SK-N-SH (cell line): ENCODE measurements around the gene RBMS1. TPM values are rescaled to one million over a fixed set of nuclear protein-coding genes. Genes with fewer than 3 reads are reported as not detected.
A peak's percentile ranks its signal among the peaks of the same experiment; 100 is the strongest.

Experiments
- CTCF ChIA-PET: fragments of 300-600, 350-600 bp; formaldehyde crosslinking; extraction: SDS; loops from one replicate; lab custom pipeline; 2021; lab: Yijun Ruan, JAX
- POLR2A ChIA-PET: fragments of 350-600 bp; sonication (Branson Sonifier 250); formaldehyde crosslinking; extraction: SDS; loops from one replicate; lab custom pipeline; 2020; ENCODE audit warnings: antibody characterized with exemption, inconsistent platforms; lab: Yijun Ruan, JAX
- DNase-seq: peaks from one replicate; pipeline ENCODE4 v3.0.0; 2012
- H2AFZ ChIP-seq: fragments of 200-600 bp; sonication (generic); 2 replicates; pipeline ENCODE4 v1.8.1; 2016; ENCODE audit warnings: antibody characterized with exemption, mild to moderate bottlenecking, low read depth
- H3F3A ChIP-seq: fragments of 200-600 bp; sonication (generic); replicated peaks from 2 replicates; pipeline ENCODE3; 2016; ENCODE audit warnings: antibody characterized with exemption, mild to moderate bottlenecking; ENCODE audit not compliant: insufficient read depth
- H3K27ac ChIP-seq, 2 experiments: fragments of 200-500 bp in 1 of 2; fragments of 200-600 bp in 1 of 2; sonication (Bioruptor generic) in 1 of 2; sonication (generic), shearing (Covaris generic) in 1 of 2; 2 replicates each; pipeline versions ENCODE4 v1.5.1 to v1.6.1; 2014 to 2016; ENCODE audit warnings: low read depth in 2 of 2, inconsistent platforms in 1 of 2, low read length in 1 of 2, mild to moderate bottlenecking in 1 of 2, mixed read lengths in 1 of 2
- H3K27me3 ChIP-seq: fragments of 200-600 bp; sonication (generic), shearing (Covaris generic); 2 replicates; pipeline ENCODE4 v1.6.1; 2016; ENCODE audit warnings: mixed run types; ENCODE audit not compliant: insufficient read depth
- H3K36me3 ChIP-seq, 2 experiments: fragments of 200-500 bp in 1 of 2; fragments of 200-600 bp in 1 of 2; sonication (Bioruptor generic) in 1 of 2; sonication (generic) in 1 of 2; replicated peaks in 1 of 2; 2 replicates each; pipeline versions ENCODE3 to v1.5.1; 2014 to 2016; ENCODE audit warnings: low read length in 1 of 2, mild to moderate bottlenecking in 1 of 2; ENCODE audit not compliant: insufficient read depth in 2 of 2, control insufficient read depth in 1 of 2
- H3K4me1 ChIP-seq, 2 experiments: fragments of 200-500 bp in 1 of 2; fragments of 200-600 bp in 1 of 2; sonication (Bioruptor generic) in 1 of 2; sonication (generic), shearing (Covaris generic) in 1 of 2; 2 replicates each; pipeline versions ENCODE4 v1.5.1 to v1.6.1; 2014 to 2016; ENCODE audit warnings: low read depth in 1 of 2, low read length in 1 of 2, mixed run types in 1 of 2; ENCODE audit not compliant: insufficient read depth in 2 of 2, control insufficient read depth in 1 of 2
- H3K4me2 ChIP-seq: fragments of 200-600 bp; sonication (generic), shearing (Covaris generic); 2 replicates; pipeline ENCODE4 v1.6.1; 2017; ENCODE audit warnings: mixed run types
- H3K4me3 ChIP-seq, 2 experiments: fragments of 200-500 bp in 1 of 2; fragments of 200-600 bp in 1 of 2; sonication (Bioruptor generic) in 1 of 2; sonication (generic), shearing (Covaris generic) in 1 of 2; 2 replicates each; pipeline versions ENCODE4 v1.5.1 to v1.8.1; 2014 to 2016; ENCODE audit warnings: low read depth in 2 of 2, inconsistent platforms in 1 of 2, low read length in 1 of 2, mild to moderate bottlenecking in 1 of 2, mixed read lengths in 1 of 2, moderate library complexity in 1 of 2
- H3K79me2 ChIP-seq: fragments of 200-600 bp; sonication (generic); 2 replicates; pipeline ENCODE4 v1.8.1; 2017; ENCODE audit warnings: mild to moderate bottlenecking; ENCODE audit not compliant: insufficient read depth
- H3K9ac ChIP-seq: fragments of 200-600 bp; sonication (generic); 2 replicates; pipeline ENCODE4 v1.6.1; 2017; ENCODE audit warnings: mixed run types
- H3K9me2 ChIP-seq: fragments of 200-600 bp; sonication (generic); 2 replicates; pipeline ENCODE4 v1.6.1; 2017; ENCODE audit warnings: mixed run types
- H3K9me3 ChIP-seq: fragments of 200-600 bp; sonication (generic); 2 replicates; pipeline ENCODE4 v1.6.1; 2017; ENCODE audit warnings: mixed run types, mild to moderate bottlenecking, moderate library complexity
- H4K20me1 ChIP-seq: fragments of 200-600 bp; sonication (generic); 2 replicates; pipeline ENCODE4 v1.6.1; 2017; ENCODE audit warnings: mild to moderate bottlenecking, mixed run types; ENCODE audit not compliant: insufficient read depth
- EP300 ChIP-seq, 2 experiments: IDR thresholded peaks; 2 replicates each; pipeline versions ENCODE4 v1.4.0 to v1.6.1; 2012; ENCODE audit warnings: borderline replicate concordance in 1 of 2, low read depth in 1 of 2, low read length in 1 of 2
- EZH2phosphoT487 ChIP-seq: fragments of 200-600 bp; sonication (generic); IDR thresholded peaks from 2 replicates; pipeline ENCODE4 v1.6.1; 2017; ENCODE audit warnings: low read depth, mixed run types, mild to moderate bottlenecking, antibody characterized with exemption, moderate library complexity, borderline replicate concordance
- FOSL2 ChIP-seq: IDR thresholded peaks from 2 replicates; pipeline ENCODE4 v1.4.0; 2012; ENCODE audit warnings: low read depth, mild to moderate bottlenecking, moderate library complexity, borderline replicate concordance
- FOXJ3 ChIP-seq: sonication (generic); formaldehyde crosslinking; IDR thresholded peaks from 2 replicates; pipeline ENCODE4 v1.5.1; 2020; ENCODE audit warnings: mild to moderate bottlenecking, missing genetic modification reagents
- FOXM1 ChIP-seq: IDR thresholded peaks from 2 replicates; pipeline ENCODE4 v1.4.0; 2012; ENCODE audit warnings: low read depth, mild to moderate bottlenecking
- GATA2 ChIP-seq: sonication (generic); formaldehyde crosslinking; IDR thresholded peaks from 2 replicates; pipeline ENCODE4 v1.5.0; 2020; ENCODE audit warnings: mild to moderate bottlenecking, missing genetic modification reagents
- RAD21 ChIP-seq: IDR thresholded peaks from 2 replicates; pipeline ENCODE4 v1.6.1; 2012; ENCODE audit warnings: mild to moderate bottlenecking, low read length
- RFX5 ChIP-seq: IDR thresholded peaks from 2 replicates; pipeline ENCODE4 v1.6.1; 2012; ENCODE audit warnings: mild to moderate bottlenecking, improper control_type of control experiment, low read length
- RXRA ChIP-seq: IDR thresholded peaks from 2 replicates; pipeline ENCODE4 v1.4.0; 2012; ENCODE audit warnings: low read depth, mild to moderate bottlenecking, borderline replicate concordance
- SIN3A ChIP-seq: IDR thresholded peaks from 2 replicates; pipeline ENCODE4 v1.6.1; 2012; ENCODE audit warnings: low read depth, mild to moderate bottlenecking, low read length, moderate library complexity, borderline replicate concordance
- TEAD4 ChIP-seq: IDR thresholded peaks from 2 replicates; pipeline ENCODE4 v1.4.0; 2012; ENCODE audit warnings: mild to moderate bottlenecking, borderline replicate concordance; ENCODE audit not compliant: insufficient read depth
- USF2 ChIP-seq: fragments of 150-350 bp; IDR thresholded peaks from 2 replicates; pipeline ENCODE4 v1.6.1; 2017; ENCODE audit warnings: antibody characterized with exemption, low read length, low read depth, borderline replicate concordance
- WGBS: methylation state at CpG from one replicate; pipeline ENCODE4 v1.1.6; 2017; ENCODE audit warnings: low lambda C conversion rate; 5-methylcytosine and 5-hydroxymethylcytosine counted together
- polyA plus RNA-seq, 3 experiments: library from polyadenylated mRNA; depleted of rRNA; stranded (reverse); fragments of >200 nt; gene quantifications; 2 replicates each; pipeline ENCODE4 v1.2.3, GENCODE V29; 2012
- TF ChIP-seq, protein P1 (sequence below): IDR thresholded peaks from 2 replicates; pipeline ENCODE4 v1.4.0; 2012; ENCODE audit warnings: low read depth, borderline replicate concordance
- TF ChIP-seq, protein P2 (sequence below): IDR thresholded peaks from 2 replicates; pipeline ENCODE4 v1.4.0; 2012; ENCODE audit warnings: low read depth, borderline replicate concordance

RBMS1 gene
- polyA plus RNA-seq, 1 of the 3 experiments (the other 2 are of a cell fraction), result 56.5 TPM

GRCh38 chr2:160397530-160397865, 96.1 kb downstream of the RBMS1 start:
- ChIA-PET CTCF (no interaction called here), POLR2A (no interaction called here)
- H3K36me3 ChIP-seq, result peaks cover 0 to 14% of the 10 kb centered on the region in 2 experiments
- H3K9me3 ChIP-seq, result no peaks in the 10 kb centered on the region
- H3F3A ChIP-seq, result peaks cover 27% of the 10 kb centered on the region
- peaks cover 2 to 55% of the 10 kb centered on the region in 2 experiments for H3K4me1 ChIP-seq
- H2AFZ ChIP-seq, result no peak overlapping the region
- H4K20me1 ChIP-seq, result peaks cover 88% of the 10 kb centered on the region
- WGBS, result 13% methylated on average over 2 of the region's 2 CpGs
- no peaks in the 10 kb centered on the region for H3K27me3 ChIP-seq
- H3K9ac ChIP-seq, result peak overlapping the region; percentile 61; the same call in 1 of the 2 replicates
- no peaks in the 10 kb centered on the region for H3K9me2 ChIP-seq
- H3K4me3 ChIP-seq, result no peak overlapping the region
- no peak for TF ChIP-seq RXRA
- peak overlapping the region; percentile 42 for H3K4me2 ChIP-seq
- no peak for DNase-seq
- peaks cover 100% of the 10 kb centered on the region for H3K79me2 ChIP-seq
- peak overlapping the region in 1 of 2 experiments; percentile 87; a peak in 2 of 4 replicates for H3K27ac ChIP-seq

DNA sequence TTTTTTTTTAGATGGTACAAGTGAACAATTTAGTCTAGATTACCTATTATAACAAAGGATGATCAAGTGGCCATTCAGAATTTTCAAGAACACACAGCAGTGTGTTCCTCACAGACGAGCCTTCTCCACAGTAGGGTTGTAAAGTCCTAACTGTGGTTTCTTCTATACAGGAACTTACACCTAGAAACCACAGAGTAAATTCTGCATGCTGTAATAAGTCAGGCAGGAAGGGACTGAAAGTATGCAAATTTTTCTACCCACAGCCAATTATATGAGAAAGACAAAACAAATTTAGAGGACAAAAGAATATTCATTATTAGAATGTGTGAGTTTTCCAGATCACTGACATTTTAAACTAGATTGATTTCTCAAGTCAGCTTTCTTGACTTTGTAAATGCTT, 99.5 kb downstream of the RBMS1 start:
- POLR2A ChIA-PET, result no interaction called here
- Histone ChIP-seq H3K4me1 (peaks cover 0 to 54% of the 10 kb centered on the region in 2 experiments), H3F3A (peaks cover 61% of the 10 kb centered on the region), H3K27me3 (no peaks in the 10 kb centered on the region), H4K20me1 (peaks cover 84% of the 10 kb centered on the region; the same call in 1 of the 2 replicates), H3K36me3 (no peaks in the 10 kb centered on the region), H3K9ac (no peak overlapping the region), H3K9me2 (no peaks in the 10 kb centered on the region), H2AFZ (no peak overlapping the region), H3K4me3 (no peak overlapping the region), H3K9me3 (no peaks in the 10 kb centered on the region), H3K27ac (peak overlapping the region in 1 of 2 experiments; percentile 87; a peak in 1 of 4 replicates), H3K4me2 (no peak overlapping the region), H3K79me2 (peaks cover 100% of the 10 kb centered on the region)
- CTCF ChIA-PET, result interaction anchor here (0.5 to 1.2 kb wide), 2 partner anchors 74 to 284 kb away, joined by 3 read pairs; no protein-coding TSS in a partner anchor
- TF ChIP-seq EP300 (IDR thresholded peaks at IDR 0.05; ENCODE audit: borderline replicate concordance in 1 of 2, low read depth in 1 of 2, low read length in 1 of 2), result no peak
- no peak for TF ChIP-seq GATA2 (CRISPR knock-in tag)
- no peak for TF ChIP-seq FOSL2
- TF ChIP-seq USF2, result no peak
- TF ChIP-seq, protein P1, sequence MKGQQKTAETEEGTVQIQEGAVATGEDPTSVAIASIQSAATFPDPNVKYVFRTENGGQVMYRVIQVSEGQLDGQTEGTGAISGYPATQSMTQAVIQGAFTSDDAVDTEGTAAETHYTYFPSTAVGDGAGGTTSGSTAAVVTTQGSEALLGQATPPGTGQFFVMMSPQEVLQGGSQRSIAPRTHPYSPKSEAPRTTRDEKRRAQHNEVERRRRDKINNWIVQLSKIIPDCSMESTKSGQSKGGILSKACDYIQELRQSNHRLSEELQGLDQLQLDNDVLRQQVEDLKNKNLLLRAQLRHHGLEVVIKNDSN, result no peak
- no peak for TF ChIP-seq FOXM1
- no peak for TF ChIP-seq FOXJ3 (CRISPR knock-in tag)
- no peak for TF ChIP-seq EZH2phosphoT487
- no peak for TF ChIP-seq SIN3A
- no peak for TF ChIP-seq TEAD4
- no peak for TF ChIP-seq RFX5
- TF ChIP-seq RAD21, result no peak
- TF ChIP-seq, protein P2, sequence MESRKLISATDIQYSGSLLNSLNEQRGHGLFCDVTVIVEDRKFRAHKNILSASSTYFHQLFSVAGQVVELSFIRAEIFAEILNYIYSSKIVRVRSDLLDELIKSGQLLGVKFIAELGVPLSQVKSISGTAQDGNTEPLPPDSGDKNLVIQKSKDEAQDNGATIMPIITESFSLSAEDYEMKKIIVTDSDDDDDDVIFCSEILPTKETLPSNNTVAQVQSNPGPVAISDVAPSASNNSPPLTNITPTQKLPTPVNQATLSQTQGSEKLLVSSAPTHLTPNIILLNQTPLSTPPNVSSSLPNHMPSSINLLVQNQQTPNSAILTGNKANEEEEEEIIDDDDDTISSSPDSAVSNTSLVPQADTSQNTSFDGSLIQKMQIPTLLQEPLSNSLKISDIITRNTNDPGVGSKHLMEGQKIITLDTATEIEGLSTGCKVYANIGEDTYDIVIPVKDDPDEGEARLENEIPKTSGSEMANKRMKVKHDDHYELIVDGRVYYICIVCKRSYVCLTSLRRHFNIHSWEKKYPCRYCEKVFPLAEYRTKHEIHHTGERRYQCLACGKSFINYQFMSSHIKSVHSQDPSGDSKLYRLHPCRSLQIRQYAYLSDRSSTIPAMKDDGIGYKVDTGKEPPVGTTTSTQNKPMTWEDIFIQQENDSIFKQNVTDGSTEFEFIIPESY, result no peak
- no peak for TF ChIP-seq RXRA
- 79% methylated on average over 1 of the region's 1 CpG for WGBS
- no peak for DNase-seq
